ENCODE data around the gene MAP1LC3A. TPM values are rescaled to one million over a fixed set of nuclear protein-coding genes. Genes with fewer than 3 reads are reported as not detected.

The MAP1LC3A gene
- total RNA-seq, 1 experiment from 2014 or later: 25.9 TPM

- H3K18ac ChIP-seq (ENCODE audit: insufficient read length, low read depth, low read length): no peak overlapping the region
- no peak overlapping the region for H3K14ac ChIP-seq (ENCODE audit: insufficient read depth, low read length)
- H3K4me1 ChIP-seq (ENCODE audit: insufficient read depth, low read length): no peaks in the 10 kb centered on the region
- no peaks in the 10 kb centered on the region for H3K79me2 ChIP-seq (ENCODE audit: insufficient read depth, low read length)
- no peak overlapping the region for H4K5ac ChIP-seq (ENCODE audit: insufficient read length, low read depth, low read length)
- H2AK5ac ChIP-seq (ENCODE audit: insufficient read length, low read length): no peak overlapping the region
- no peaks in the 10 kb centered on the region for H4K20me1 ChIP-seq (ENCODE audit: control insufficient read depth, insufficient read depth, insufficient read length)
- no peaks in the 10 kb centered on the region for H3K79me1 ChIP-seq (ENCODE audit: insufficient read depth, low read depth, low read length, poor library complexity, severe bottlenecking)
- no peak overlapping the region for H4K91ac ChIP-seq (ENCODE audit: insufficient read length, low read depth, low read length)
- TF ChIP-seq CTCF (conservative IDR thresholded peaks at IDR 0.05): no peak
- no peak overlapping the region for H3K4me2 ChIP-seq (ENCODE audit: insufficient read depth, insufficient read length, low read length)
- no peak overlapping the region for H2BK120ac ChIP-seq (ENCODE audit: low read depth, low read length, poor library complexity, severe bottlenecking)
- Mint-ChIP-seq H3K9me3 (no peaks in the 10 kb centered on the region), H3K36me3 (ENCODE audit: insufficient read depth in 1 of 3, low read depth in 3 of 3) (peaks cover 0 to 2% (median 0%) of the 10 kb centered on the region in 3 experiments; a peak in 1 of 7 replicates), H3K4me1 (peaks cover 7 to 9% of the 10 kb centered on the region in 2 experiments), H3K27me3 (ENCODE audit: low read depth) (peaks cover 5% of the 10 kb centered on the region), H3K27ac (no peak overlapping the region), H3K4me3 (no peak overlapping the region)
- no peak overlapping the region for H2BK12ac ChIP-seq (ENCODE audit: insufficient read length, low read depth, low read length)
- no peak overlapping the region for H3T11ph ChIP-seq (ENCODE audit: low read length)
- no peaks in the 10 kb centered on the region for H3K27me3 ChIP-seq (ENCODE audit: insufficient read depth, low read length)
- no peak overlapping the region for H2BK5ac ChIP-seq (ENCODE audit: insufficient read length, low read length)
- H3K23me2 ChIP-seq (ENCODE audit: insufficient read length, low read depth, low read length, poor library complexity, severe bottlenecking): peaks cover 4% of the 10 kb centered on the region
- no peak overlapping the region for H3K56ac ChIP-seq (ENCODE audit: insufficient read length, low read depth, low read length)
- no peak overlapping the region for H2BK15ac ChIP-seq (ENCODE audit: low read depth, low read length)
- no peak overlapping the region for H2AFZ ChIP-seq (ENCODE audit: low read length)
- H3K9ac ChIP-seq (ENCODE audit: extremely low read depth, insufficient read length, low read length): no peak overlapping the region
- no peak overlapping the region for H3K27ac ChIP-seq (ENCODE audit: insufficient read length, low read depth, low read length)
- WGBS (ENCODE audit: extremely low coverage, insufficient read length, low lambda C conversion rate): no CpG with 5 or more reads among the region's 7 CpGs
- H3K9me3 ChIP-seq (ENCODE audit: control insufficient read depth, low read depth, low read length): no peaks in the 10 kb centered on the region
- no peak overlapping the region for H2BK20ac ChIP-seq (ENCODE audit: low read depth, low read length, poor library complexity, severe bottlenecking)
- DNase-seq: no peak
- H4K8ac ChIP-seq (replicated peaks; ENCODE audit: insufficient read length, low read depth, low read length): no peak overlapping the region
- no peak overlapping the region for H3K23ac ChIP-seq (ENCODE audit: insufficient read length, low read depth, low read length)
- no peak overlapping the region for H3K4ac ChIP-seq (ENCODE audit: low read depth, low read length)
Observed at GRCh38 chr20:34560614-34561013, 2.1 kb downstream of the MAP1LC3A start.
